HEK293 (cell line): Measurements from ENCODE around the gene TRPM2.

ENCODE experiments used
- GLI2 ChIP-seq: fragments of 450-650 bp; formaldehyde crosslinking; IDR thresholded peaks from 2 replicates; pipeline ENCODE4; 2017; ENCODE audit warnings: missing biosample characterization, missing genetic modification characterization, low read depth, borderline replicate concordance
- HIC1 ChIP-seq: fragments of 450-650 bp; formaldehyde crosslinking; IDR thresholded peaks from 2 replicates; pipeline ENCODE4 v1.5.1; 2016; ENCODE audit warnings: missing biosample characterization, missing genetic modification characterization
- KLF9 ChIP-seq: fragments of 450-650 bp; formaldehyde crosslinking; IDR thresholded peaks from 2 replicates; pipeline ENCODE4 v1.5.1; 2016; ENCODE audit warnings: missing biosample characterization, missing genetic modification characterization, low read depth
- MEIS1 ChIP-seq: sonication (generic); formaldehyde crosslinking; IDR thresholded peaks from 2 replicates; pipeline ENCODE4 v1.8.1; 2022; ENCODE audit warnings: missing genetic modification reagents, mild to moderate bottlenecking, borderline replicate concordance
- MYNN ChIP-seq: fragments of 450-650 bp; formaldehyde crosslinking; IDR thresholded peaks from 2 replicates; pipeline ENCODE4 v1.5.1; 2016; ENCODE audit warnings: missing biosample characterization, missing genetic modification characterization, borderline replicate concordance
- MZF1 ChIP-seq: fragments of 450-650 bp; formaldehyde crosslinking; IDR thresholded peaks from 2 replicates; pipeline ENCODE4 v1.5.1; 2017; ENCODE audit warnings: missing biosample characterization, missing genetic modification characterization, borderline replicate concordance
- OSR2 ChIP-seq: fragments of 450-650 bp; formaldehyde crosslinking; IDR thresholded peaks from 2 replicates; pipeline ENCODE4 v1.5.1; 2016; ENCODE audit warnings: missing biosample characterization, missing genetic modification characterization
- PATZ1 ChIP-seq: fragments of 450-650 bp; formaldehyde crosslinking; IDR thresholded peaks from 2 replicates; pipeline ENCODE4 v1.5.1; 2016; ENCODE audit warnings: missing biosample characterization, missing genetic modification characterization
- REPIN1 ChIP-seq: fragments of 450-650 bp; formaldehyde crosslinking; IDR thresholded peaks from 2 replicates; pipeline ENCODE4 v1.5.1; 2017; ENCODE audit warnings: missing biosample characterization, missing genetic modification characterization, low read depth
- SP3 ChIP-seq: fragments of 450-650 bp; formaldehyde crosslinking; IDR thresholded peaks from 2 replicates; pipeline ENCODE4 v1.5.1; 2016; ENCODE audit warnings: missing biosample characterization, missing genetic modification characterization
- YY1 ChIP-seq: fragments of 450-650 bp; formaldehyde crosslinking; IDR thresholded peaks from 2 replicates; pipeline ENCODE4 v1.5.1; 2018; ENCODE audit warnings: missing biosample characterization, missing genetic modification characterization
- ZBTB17 ChIP-seq: fragments of 450-650 bp; formaldehyde crosslinking; IDR thresholded peaks from 2 replicates; pipeline ENCODE4 v1.5.1; 2016; ENCODE audit warnings: missing biosample characterization, missing genetic modification characterization
- ZBTB20 ChIP-seq: fragments of 450-650 bp; formaldehyde crosslinking; IDR thresholded peaks from 2 replicates; pipeline ENCODE4 v1.5.1; 2016; ENCODE audit warnings: missing biosample characterization, missing genetic modification characterization
- ZBTB26 ChIP-seq: fragments of 450-650 bp; formaldehyde crosslinking; optimal IDR thresholded peaks from 2 replicates; pipeline ENCODE3; 2016; ENCODE audit warnings: missing biosample characterization, mild to moderate bottlenecking, missing genetic modification characterization
- ZBTB7A ChIP-seq: fragments of 450-650 bp; formaldehyde crosslinking; IDR thresholded peaks from 2 replicates; pipeline ENCODE4 v1.5.1; 2016; ENCODE audit warnings: low read depth, missing biosample characterization, missing genetic modification characterization
- ZFP41 ChIP-seq: fragments of 450-650 bp; formaldehyde crosslinking; IDR thresholded peaks from 2 replicates; pipeline ENCODE4 v1.5.1; 2016; ENCODE audit warnings: missing biosample characterization, missing genetic modification characterization, borderline replicate concordance
- ZIC2 ChIP-seq: fragments of 450-650 bp; formaldehyde crosslinking; IDR thresholded peaks from 2 replicates; pipeline ENCODE4 v1.5.1; 2016; ENCODE audit warnings: missing biosample characterization, missing genetic modification characterization
- ZNF157 ChIP-seq: fragments of 450-650 bp; formaldehyde crosslinking; IDR thresholded peaks from 2 replicates; pipeline ENCODE4 v1.5.1; 2016; ENCODE audit warnings: missing biosample characterization, missing genetic modification characterization
- ZNF248 ChIP-seq: fragments of 450-650 bp; formaldehyde crosslinking; IDR thresholded peaks from 2 replicates; pipeline ENCODE4 v1.5.1; 2017; ENCODE audit warnings: missing biosample characterization, missing genetic modification characterization
- ZNF292 ChIP-seq: fragments of 450-650 bp; formaldehyde crosslinking; IDR thresholded peaks from 2 replicates; pipeline ENCODE4 v1.5.1; 2016; ENCODE audit warnings: low read depth, missing biosample characterization, missing genetic modification characterization, borderline replicate concordance
- ZNF324 ChIP-seq: fragments of 450-650 bp; formaldehyde crosslinking; IDR thresholded peaks from 2 replicates; pipeline ENCODE4 v1.5.1; 2016; ENCODE audit warnings: missing biosample characterization, missing genetic modification characterization
- ZNF335 ChIP-seq: fragments of 450-650 bp; formaldehyde crosslinking; conservative IDR thresholded peaks from 2 replicates; pipeline ENCODE4 v1.5.1; 2016; ENCODE audit warnings: missing biosample characterization, missing genetic modification characterization
- ZNF350 ChIP-seq: fragments of 450-650 bp; formaldehyde crosslinking; IDR thresholded peaks from 2 replicates; pipeline ENCODE4 v1.5.0; 2017; ENCODE audit warnings: missing biosample characterization, mild to moderate bottlenecking, missing genetic modification characterization
- ZNF394 ChIP-seq: fragments of 450-650 bp; formaldehyde crosslinking; IDR thresholded peaks from 2 replicates; pipeline ENCODE4 v1.5.1; 2016; ENCODE audit warnings: missing biosample characterization, missing genetic modification characterization, mild to moderate bottlenecking, moderate library complexity, borderline replicate concordance
- ZNF521 ChIP-seq: fragments of 450-650 bp; formaldehyde crosslinking; IDR thresholded peaks from 2 replicates; pipeline ENCODE4 v1.5.1; 2017; ENCODE audit warnings: missing biosample characterization, mild to moderate bottlenecking, missing genetic modification characterization
- ZNF571 ChIP-seq: fragments of 450-650 bp; formaldehyde crosslinking; IDR thresholded peaks from 2 replicates; pipeline ENCODE4 v1.5.0; 2017; ENCODE audit warnings: missing biosample characterization, missing genetic modification characterization
- ZNF600 ChIP-seq: fragments of 450-650 bp; formaldehyde crosslinking; IDR thresholded peaks from 2 replicates; pipeline ENCODE4 v1.5.1; 2016; ENCODE audit warnings: missing biosample characterization, missing genetic modification characterization
- ZNF610 ChIP-seq: fragments of 450-650 bp; formaldehyde crosslinking; IDR thresholded peaks from 2 replicates; pipeline ENCODE4 v1.5.1; 2016; ENCODE audit warnings: missing biosample characterization, missing genetic modification characterization, borderline replicate concordance
- ZNF629 ChIP-seq: fragments of 450-650 bp; formaldehyde crosslinking; IDR thresholded peaks from 2 replicates; pipeline ENCODE4 v1.5.1; 2017; ENCODE audit warnings: missing biosample characterization, missing genetic modification characterization
- ZNF639 ChIP-seq: fragments of 450-650 bp; formaldehyde crosslinking; IDR thresholded peaks from 2 replicates; pipeline ENCODE4 v1.5.1; 2016; ENCODE audit warnings: missing biosample characterization, missing genetic modification characterization
- ZNF785 ChIP-seq: fragments of 450-650 bp; formaldehyde crosslinking; IDR thresholded peaks from 2 replicates; pipeline ENCODE4 v1.5.1; 2016; ENCODE audit warnings: missing biosample characterization, missing genetic modification characterization
- ZNF837 ChIP-seq: fragments of 450-650 bp; formaldehyde crosslinking; IDR thresholded peaks from 2 replicates; pipeline ENCODE4 v1.5.1; 2016; ENCODE audit warnings: missing biosample characterization, missing genetic modification characterization
- ZSCAN16 ChIP-seq: fragments of 450-650 bp; formaldehyde crosslinking; IDR thresholded peaks from 2 replicates; pipeline ENCODE4 v1.5.1; 2016; ENCODE audit warnings: missing biosample characterization, missing genetic modification characterization
- ZSCAN23 ChIP-seq: fragments of 450-650 bp; formaldehyde crosslinking; IDR thresholded peaks from 2 replicates; pipeline ENCODE4 v1.5.1; 2016; ENCODE audit warnings: missing biosample characterization, missing genetic modification characterization

The TRPM2 gene

GRCh38 chr21:44338971-44339910 is 14.2 kb upstream of the TRPM2 start, which contains the start of gene CFAP410 (continued):
- peak; percentile 93 for TF ChIP-seq PATZ1
- TF ChIP-seq ZNF629, result peak; percentile 83
- TF ChIP-seq ZSCAN23 (tag by site-specific recombination), result peak; percentile 89
- peak; percentile 98 for TF ChIP-seq ZNF324 (tag by site-specific recombination)
- TF ChIP-seq ZNF350, result no peak
- peak; percentile 35; the same call in 1 of the 2 replicates for TF ChIP-seq ZIC2 (tag by site-specific recombination)
- no peak for TF ChIP-seq ZFP41
- TF ChIP-seq ZNF571 (tag by site-specific recombination), result no peak
- TF ChIP-seq ZNF610 (tag by site-specific recombination), result peak; percentile 65; the same call in 1 of the 2 replicates
- 0 out of 2 replicates have a peak, but pooled peaks have one; percentile 43 for TF ChIP-seq ZBTB7A (tag by site-specific recombination)
- TF ChIP-seq MZF1 (tag by site-specific recombination), result no peak
- TF ChIP-seq ZNF837 (tag by site-specific recombination), result 0 out of 2 replicates have a peak, but pooled peaks have one; percentile 49
- TF ChIP-seq OSR2 (tag by site-specific recombination), result peak; percentile 34; the same call in 1 of the 2 replicates
- no peak for TF ChIP-seq GLI2 (tag by site-specific recombination)
- no peak for TF ChIP-seq ZNF248 (tag by site-specific recombination)
- TF ChIP-seq ZBTB26 (tag by site-specific recombination), result peak; percentile 96
- no peak for TF ChIP-seq MYNN
- no peak for TF ChIP-seq HIC1
- no peak for TF ChIP-seq REPIN1 (tag by site-specific recombination)
- TF ChIP-seq ZNF785 (tag by site-specific recombination), result no peak
- no peak for TF ChIP-seq ZNF521 (tag by site-specific recombination)
- TF ChIP-seq ZNF639 (tag by site-specific recombination), result peak; percentile 91
- peak; percentile 65; the same call in 1 of the 2 replicates for TF ChIP-seq ZNF394 (tag by site-specific recombination)
- TF ChIP-seq ZNF600 (tag by site-specific recombination), result peak; percentile 48; the same call in 1 of the 2 replicates
- TF ChIP-seq ZBTB20, result peak; percentile 51; the same call in 1 of the 2 replicates
- TF ChIP-seq MEIS1 (CRISPR knock-in tag), result no peak
- TF ChIP-seq ZBTB17 (tag by site-specific recombination), result peak; percentile 97
- TF ChIP-seq KLF9 (tag by site-specific recombination), result peak; percentile 79
- no peak for TF ChIP-seq ZNF292 (tag by site-specific recombination)
- TF ChIP-seq ZNF157 (tag by site-specific recombination), result no peak
- peak; percentile 92 for TF ChIP-seq SP3 (tag by site-specific recombination)
- peak; percentile 73 for TF ChIP-seq YY1 (tag by site-specific recombination)
- TF ChIP-seq ZSCAN16 (tag by site-specific recombination), result no peak
- peak; percentile 67 for TF ChIP-seq ZNF335 (tag by site-specific recombination)
